Smooth muscle cell (in vitro differentiated cells): Measurements from ENCODE around the gene ZFP36L1. TPM values are rescaled to one million over a fixed set of nuclear protein-coding genes. Genes with fewer than 3 reads are reported as not detected.

Experiments used
- DNase-seq: peaks from one replicate; lab custom pipeline; 2025; ENCODE audit not compliant: unreplicated experiment; lab: John Stamatoyannopoulos, UW
- H2AFZ ChIP-seq: fragments of 200-600 bp; sonication (generic); 2 replicates; pipeline ENCODE4 v1.6.0; 2016; ENCODE audit warnings: antibody characterized with exemption, low read depth, mild to moderate bottlenecking
- H3F3A ChIP-seq: fragments of 200-600 bp; sonication (generic); 2 replicates; pipeline ENCODE4 v1.6.0; 2017; ENCODE audit warnings: antibody characterized with exemption, low read depth
- H3K27ac ChIP-seq: fragments of 200-600 bp; sonication (generic); 2 replicates; pipeline ENCODE4 v1.5.1; 2016; ENCODE audit warnings: low read depth, mild to moderate bottlenecking
- H3K27me3 ChIP-seq: fragments of 200-600 bp; sonication (generic); 2 replicates; pipeline ENCODE4 v1.6.1; 2016; ENCODE audit warnings: low read depth, mild to moderate bottlenecking
- H3K36me3 ChIP-seq: fragments of 200-600 bp; sonication (generic); 2 replicates; pipeline ENCODE4 v1.5.1; 2016; ENCODE audit warnings: low read depth
- H3K4me1 ChIP-seq: fragments of 200-600 bp; sonication (generic); 2 replicates; pipeline ENCODE4 v1.5.1; 2016; ENCODE audit warnings: low read depth
- H3K4me2 ChIP-seq: fragments of 200-600 bp; sonication (generic); 2 replicates; pipeline ENCODE4 v1.6.0; 2016; ENCODE audit warnings: mild to moderate bottlenecking
- H3K4me3 ChIP-seq: fragments of 200-600 bp; sonication (generic); 2 replicates; pipeline ENCODE4 v1.5.1; 2016; ENCODE audit warnings: mild to moderate bottlenecking
- H3K79me2 ChIP-seq: fragments of 200-600 bp; sonication (generic); 2 replicates; pipeline ENCODE4 v1.6.0; 2016; ENCODE audit warnings: low read depth, mild to moderate bottlenecking
- H3K9ac ChIP-seq: fragments of 200-600 bp; sonication (generic); 2 replicates; pipeline ENCODE4 v1.6.0; 2016; ENCODE audit warnings: low read depth
- H3K9me3 ChIP-seq: fragments of 200-600 bp; sonication (generic); replicated peaks from 2 replicates; pipeline ENCODE4 v1.5.1; 2016; ENCODE audit warnings: low read depth
- H4K20me1 ChIP-seq: fragments of 200-600 bp; sonication (generic); 2 replicates; pipeline ENCODE4 v1.6.0; 2016; ENCODE audit warnings: low read depth
- CTCF ChIP-seq: fragments of 200-600 bp; sonication (generic); IDR thresholded peaks from 2 replicates; pipeline ENCODE4 v1.5.1; 2017; ENCODE audit warnings: borderline replicate concordance, mild to moderate bottlenecking, antibody characterized with exemption; ENCODE audit not compliant: insufficient read depth, poor library complexity, severe bottlenecking
- WGBS: methylation state at CpG from one replicate; pipeline ENCODE4 v1.1.7; 2016; ENCODE audit warnings: low lambda C conversion rate; 5-methylcytosine and 5-hydroxymethylcytosine counted together
- polyA plus RNA-seq: library from polyadenylated mRNA; unstranded; fragments of >200 nt; fragmentation: Nextera tagmentation; extraction: Ambion mirVana; gene quantifications from 2 replicates; pipeline ENCODE4 v1.2.1, GENCODE V29; 2016
- total RNA-seq: library from RNA; depleted of rRNA; stranded (reverse); fragments of >200 nt; gene quantifications from 2 replicates; pipeline ENCODE4 v1.2.3, GENCODE V29; 2014

ZFP36L1 gene
- total and polyA plus RNA-seq, 2 experiments from 2014 or later, result 166 to 418 TPM

GRCh38 chr14:68823434-68824206 lies 30.8 kb upstream of the ZFP36L1 start:
- DNase-seq, result no peak
- Histone ChIP-seq H3K27me3 (no peaks in the 10 kb centered on the region), H3K9ac (no peak overlapping the region), H3K9me3 (no peaks in the 10 kb centered on the region), H3F3A (no peaks in the 10 kb centered on the region), H3K79me2 (no peaks in the 10 kb centered on the region), H3K4me3 (no peak overlapping the region), H3K27ac (no peak overlapping the region), H2AFZ (no peak overlapping the region), H3K4me1 (no peaks in the 10 kb centered on the region), H4K20me1 (no peaks in the 10 kb centered on the region), H3K36me3 (no peaks in the 10 kb centered on the region), H3K4me2 (no peak overlapping the region)
- no peak for TF ChIP-seq CTCF
- 94% methylated on average over 8 of the region's 8 CpGs for WGBS

DNA sequence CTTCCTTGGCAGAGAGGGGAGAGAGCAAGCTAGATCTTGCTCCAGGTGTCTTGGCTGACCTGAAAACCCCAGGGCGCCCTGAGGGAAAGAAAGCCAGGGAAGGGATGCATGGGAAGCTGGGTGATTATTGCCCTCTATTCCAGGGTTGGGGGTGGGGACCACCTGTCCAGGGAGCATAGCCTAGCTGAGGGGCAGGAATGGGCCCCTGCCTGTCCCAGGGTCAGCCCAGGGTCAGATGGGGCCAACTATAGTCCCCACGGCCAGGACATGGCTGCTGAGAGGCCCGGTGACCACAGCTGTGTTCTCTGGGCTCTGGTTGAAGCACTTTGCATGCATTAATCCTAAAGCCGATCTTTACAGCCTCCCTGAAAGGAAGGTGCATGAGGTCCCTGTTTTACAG lies 30.1 kb upstream of the ZFP36L1 start:
- Histone ChIP-seq H3K4me2 (no peak overlapping the region), H3K9ac (no peak overlapping the region), H4K20me1 (no peaks in the 10 kb centered on the region), H3K4me3 (no peak overlapping the region), H3K4me1 (no peaks in the 10 kb centered on the region), H2AFZ (no peak overlapping the region), H3K79me2 (peaks cover 3% of the 10 kb centered on the region), H3K27me3 (no peaks in the 10 kb centered on the region), H3F3A (no peaks in the 10 kb centered on the region), H3K36me3 (no peaks in the 10 kb centered on the region), H3K27ac (no peak overlapping the region), H3K9me3 (no peaks in the 10 kb centered on the region)
- no peak for TF ChIP-seq CTCF
- 84% methylated on average over 4 of the region's 4 CpGs for WGBS
- DNase-seq, result no peak

GRCh38 chr14:68822132-68822651 lies 29.3 kb upstream of the ZFP36L1 start:
- Histone ChIP-seq H3K27ac (no peak overlapping the region), H3K79me2 (peaks cover 7% of the 10 kb centered on the region), H3K4me2 (no peak overlapping the region), H3K36me3 (no peaks in the 10 kb centered on the region), H3K9ac (no peak overlapping the region), H3K4me3 (no peak overlapping the region), H3K9me3 (no peaks in the 10 kb centered on the region), H3F3A (no peaks in the 10 kb centered on the region), H3K27me3 (no peaks in the 10 kb centered on the region), H3K4me1 (peaks cover under 1% of the 10 kb centered on the region), H4K20me1 (no peaks in the 10 kb centered on the region), H2AFZ (no peak overlapping the region)
- TF ChIP-seq CTCF, result no peak
- DNase-seq, result no peak
- 96% methylated on average over 4 of the region's 4 CpGs for WGBS
